ENCODE measurements around the gene POU4F2. TPM values are rescaled to one million over a fixed set of nuclear protein-coding genes. Genes with fewer than 3 reads are reported as not detected.

The POU4F2 gene
- total RNA-seq, 1 experiment from 2014 or later: not detected

GRCh38 chr4:146647615-146648460 lies 9.1 kb downstream of the POU4F2 start:
- BruUV-seq (replicated peaks): no TSS peak
- CTCF ChIA-PET: no interaction called here

GRCh38 chr4:146648461-146648783 lies 9.7 kb downstream of the POU4F2 start:
- ChIA-PET CTCF (no interaction called here), POLR2A (interaction anchor here (0.6 kb wide), 1 partner anchor 104 kb away, joined by 3 read pairs; no protein-coding TSS in a partner anchor)
- Mint-ChIP-seq H3K4me3 (ENCODE audit: unreplicated experiment) (no peak overlapping the region), H3K9me3 (ENCODE audit: unreplicated experiment) (no peaks in the 10 kb centered on the region), H3K27ac (ENCODE audit: low read depth, unreplicated experiment) (no peak overlapping the region), H3K27me3 (ENCODE audit: insufficient read depth, unreplicated experiment) (peaks cover 93% of the 10 kb centered on the region), H3K36me3 (ENCODE audit: insufficient read depth, unreplicated experiment) (no peaks in the 10 kb centered on the region), H3K4me1 (ENCODE audit: insufficient read depth, unreplicated experiment) (no peaks in the 10 kb centered on the region)
- BruUV-seq (replicated peaks): no TSS peak
- no peak for DNase-seq (ENCODE audit: unreplicated experiment)
- intact Hi-C loops (cut with micrococcal nuclease): no loop called here
- TF ChIP-seq CTCF (IDR thresholded peaks at IDR 0.05; ENCODE audit: unreplicated experiment): no peak

More at GRCh38 chr4:146647615-146648460, 9.1 kb downstream of the POU4F2 start:
- POLR2A ChIA-PET: no interaction called here
- DNase-seq (ENCODE audit: unreplicated experiment): no peak
- Mint-ChIP-seq H3K4me3 (ENCODE audit: unreplicated experiment) (no peak overlapping the region), H3K27me3 (ENCODE audit: insufficient read depth, unreplicated experiment) (peaks cover 87% of the 10 kb centered on the region), H3K4me1 (ENCODE audit: insufficient read depth, unreplicated experiment) (peaks cover 4% of the 10 kb centered on the region), H3K36me3 (ENCODE audit: insufficient read depth, unreplicated experiment) (no peaks in the 10 kb centered on the region), H3K9me3 (ENCODE audit: unreplicated experiment) (no peaks in the 10 kb centered on the region), H3K27ac (ENCODE audit: low read depth, unreplicated experiment) (no peak overlapping the region)
- intact Hi-C loops (cut with micrococcal nuclease): no loop called here
- TF ChIP-seq CTCF (IDR thresholded peaks at IDR 0.05; ENCODE audit: unreplicated experiment): no peak

- no peak overlapping the region for H3K4me3 Mint-ChIP-seq (ENCODE audit: unreplicated experiment)
- POLR2A ChIA-PET: no interaction called here
- CTCF ChIA-PET: no interaction called here
These were observed 10.5 kb downstream of the POU4F2 start for GRCh38 chr4:146649232-146649631.

GRCh38 chr4:146650034-146650433 lies 11.3 kb downstream of the POU4F2 start:
- CTCF ChIA-PET: no interaction called here
- no peak for TF ChIP-seq CTCF (IDR thresholded peaks at IDR 0.05; ENCODE audit: unreplicated experiment)

More at GRCh38 chr4:146649232-146649631, 10.5 kb downstream of the POU4F2 start:
- no peak for TF ChIP-seq CTCF (IDR thresholded peaks at IDR 0.05; ENCODE audit: unreplicated experiment)
- H3K4me1 Mint-ChIP-seq (ENCODE audit: insufficient read depth, unreplicated experiment): peaks cover under 1% of the 10 kb centered on the region
- no peak overlapping the region for H3K27ac Mint-ChIP-seq (ENCODE audit: low read depth, unreplicated experiment)
- DNase-seq (ENCODE audit: unreplicated experiment): no peak
- BruUV-seq (replicated peaks): no TSS peak
- H3K36me3 Mint-ChIP-seq (ENCODE audit: insufficient read depth, unreplicated experiment): no peaks in the 10 kb centered on the region
- H3K27me3 Mint-ChIP-seq (ENCODE audit: insufficient read depth, unreplicated experiment): peaks cover 98% of the 10 kb centered on the region
- intact Hi-C loops (cut with micrococcal nuclease): no loop called here
- H3K9me3 Mint-ChIP-seq (ENCODE audit: unreplicated experiment): no peaks in the 10 kb centered on the region

More at GRCh38 chr4:146650034-146650433, 11.3 kb downstream of the POU4F2 start:
- intact Hi-C loops (cut with micrococcal nuclease): no loop called here
- Mint-ChIP-seq H3K4me3 (ENCODE audit: unreplicated experiment) (no peak overlapping the region), H3K9me3 (ENCODE audit: unreplicated experiment) (no peaks in the 10 kb centered on the region), H3K4me1 (ENCODE audit: insufficient read depth, unreplicated experiment) (peaks cover 5% of the 10 kb centered on the region), H3K27ac (ENCODE audit: low read depth, unreplicated experiment) (no peak overlapping the region), H3K27me3 (ENCODE audit: insufficient read depth, unreplicated experiment) (peaks cover 98% of the 10 kb centered on the region), H3K36me3 (ENCODE audit: insufficient read depth, unreplicated experiment) (no peaks in the 10 kb centered on the region)
- no peak for DNase-seq (ENCODE audit: unreplicated experiment)
- POLR2A ChIA-PET: no interaction called here
- BruUV-seq (replicated peaks): no TSS peak

Measured in MCF 10A (cell line).